Measurements from ENCODE around the gene NR2E1.

Gene NR2E1

DNA sequence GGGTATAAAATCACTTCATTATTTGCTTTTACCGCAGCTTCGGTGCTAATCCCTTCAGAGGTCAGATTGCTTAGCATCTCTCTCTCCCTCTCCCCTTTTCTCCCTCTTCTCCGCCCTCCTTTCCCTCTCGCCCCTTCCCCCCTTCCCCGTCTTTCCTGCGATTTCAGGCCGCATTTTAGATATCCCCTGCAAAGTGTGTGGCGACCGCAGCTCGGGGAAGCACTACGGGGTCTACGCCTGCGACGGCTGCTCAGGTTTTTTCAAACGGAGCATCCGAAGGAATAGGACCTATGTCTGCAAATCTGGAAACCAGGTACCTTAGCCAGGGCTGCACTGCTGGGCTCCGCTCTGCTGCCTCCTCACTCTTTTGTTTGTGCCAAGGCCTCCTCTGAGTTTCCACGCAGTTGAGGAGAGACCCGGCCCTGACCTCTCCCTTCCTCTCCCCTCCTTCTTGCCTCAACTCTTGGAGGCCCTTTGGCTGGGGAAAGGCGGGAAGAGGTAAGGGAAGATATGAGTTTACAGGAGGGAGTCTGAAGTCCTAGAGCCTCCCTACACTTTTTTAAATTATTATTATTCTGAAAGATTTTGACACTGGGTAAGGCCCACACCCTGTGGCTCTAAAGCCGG lies 5.6 kb downstream of the NR2E1 start:
- Histone ChIP-seq H3K4me1 (ENCODE audit: insufficient read depth, low read length, poor library complexity, severe bottlenecking) (no peaks in the 10 kb centered on the region), H3K4me3 (ENCODE audit: low read length, poor library complexity, severe bottlenecking) (no peak overlapping the region), H3K27me3 (ENCODE audit: insufficient read depth, low read length, poor library complexity, severe bottlenecking) (no peaks in the 10 kb centered on the region)

DNA sequence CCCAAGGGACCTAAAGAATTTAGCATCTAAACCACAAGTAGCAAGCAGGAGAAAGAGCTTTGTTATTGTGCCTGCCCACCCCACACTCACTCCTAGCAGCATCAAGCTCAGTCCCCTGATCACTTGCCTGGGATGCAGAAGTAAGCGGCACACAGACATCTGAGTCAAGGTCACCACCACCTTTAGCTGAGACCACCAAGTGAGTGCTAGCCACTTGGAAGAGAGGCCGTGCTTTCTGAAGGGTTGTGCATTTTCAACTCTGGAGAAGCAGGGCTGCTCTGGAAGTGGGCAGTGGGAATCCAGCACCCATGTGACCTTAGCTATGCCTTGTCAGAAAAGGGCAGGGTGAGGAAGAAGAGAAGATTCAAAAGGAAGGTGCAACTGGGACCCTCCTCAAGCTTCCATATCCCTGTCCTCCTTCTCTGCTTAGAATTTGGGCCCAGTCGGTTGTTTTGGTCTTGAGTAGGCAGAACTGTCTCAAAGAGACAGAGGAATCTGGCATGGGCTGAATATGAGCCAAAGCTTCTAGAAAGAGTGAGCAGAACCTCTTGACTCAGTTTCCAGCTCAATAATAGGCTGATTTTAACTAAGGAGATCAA lies 6.2 kb downstream of the NR2E1 start:
- Histone ChIP-seq H3K4me3 (ENCODE audit: low read length, poor library complexity, severe bottlenecking) (no peak overlapping the region), H3K9me2 (replicated peaks; ENCODE audit: low read depth, low read length) (no peaks in the 10 kb centered on the region), H3F3A (ENCODE audit: low read depth) (no peaks in the 10 kb centered on the region), H4K20me1 (ENCODE audit: insufficient read depth, low read length, poor library complexity, severe bottlenecking) (no peaks in the 10 kb centered on the region), H3K4me1 (ENCODE audit: insufficient read depth, low read length, poor library complexity, severe bottlenecking) (no peaks in the 10 kb centered on the region), H3K27me3 (ENCODE audit: insufficient read depth, low read length, poor library complexity, severe bottlenecking) (no peaks in the 10 kb centered on the region), H3K79me2 (ENCODE audit: insufficient read depth, low read length) (no peaks in the 10 kb centered on the region), H3K9ac (ENCODE audit: low read depth, low read length, poor library complexity, severe bottlenecking) (no peak overlapping the region), H3K9me3 (ENCODE audit: insufficient read depth, low read depth, low read length) (no peaks in the 10 kb centered on the region), H3K36me3 (ENCODE audit: insufficient read depth, low read length) (no peaks in the 10 kb centered on the region), H2AFZ (ENCODE audit: low read length) (no peak overlapping the region), H3K4me2 (ENCODE audit: low read depth, low read length, poor library complexity, severe bottlenecking) (no peak overlapping the region)
- TF ChIP-seq, protein P1, sequence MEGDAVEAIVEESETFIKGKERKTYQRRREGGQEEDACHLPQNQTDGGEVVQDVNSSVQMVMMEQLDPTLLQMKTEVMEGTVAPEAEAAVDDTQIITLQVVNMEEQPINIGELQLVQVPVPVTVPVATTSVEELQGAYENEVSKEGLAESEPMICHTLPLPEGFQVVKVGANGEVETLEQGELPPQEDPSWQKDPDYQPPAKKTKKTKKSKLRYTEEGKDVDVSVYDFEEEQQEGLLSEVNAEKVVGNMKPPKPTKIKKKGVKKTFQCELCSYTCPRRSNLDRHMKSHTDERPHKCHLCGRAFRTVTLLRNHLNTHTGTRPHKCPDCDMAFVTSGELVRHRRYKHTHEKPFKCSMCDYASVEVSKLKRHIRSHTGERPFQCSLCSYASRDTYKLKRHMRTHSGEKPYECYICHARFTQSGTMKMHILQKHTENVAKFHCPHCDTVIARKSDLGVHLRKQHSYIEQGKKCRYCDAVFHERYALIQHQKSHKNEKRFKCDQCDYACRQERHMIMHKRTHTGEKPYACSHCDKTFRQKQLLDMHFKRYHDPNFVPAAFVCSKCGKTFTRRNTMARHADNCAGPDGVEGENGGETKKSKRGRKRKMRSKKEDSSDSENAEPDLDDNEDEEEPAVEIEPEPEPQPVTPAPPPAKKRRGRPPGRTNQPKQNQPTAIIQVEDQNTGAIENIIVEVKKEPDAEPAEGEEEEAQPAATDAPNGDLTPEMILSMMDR (conservative IDR thresholded peaks at IDR 0.05; ENCODE audit: low read length): no peak
- TF ChIP-seq EZH2phosphoT487 (IDR thresholded peaks at IDR 0.05; ENCODE audit: borderline replicate concordance): no peak

More for the DNA sequence above, 5.6 kb downstream of the NR2E1 start:
- Histone ChIP-seq H4K20me1 (ENCODE audit: insufficient read depth, low read length, poor library complexity, severe bottlenecking) (no peaks in the 10 kb centered on the region), H3K9ac (ENCODE audit: low read depth, low read length, poor library complexity, severe bottlenecking) (no peak overlapping the region), H3F3A (ENCODE audit: low read depth) (no peaks in the 10 kb centered on the region), H2AFZ (ENCODE audit: low read length) (no peak overlapping the region), H3K36me3 (ENCODE audit: insufficient read depth, low read length) (no peaks in the 10 kb centered on the region), H3K79me2 (ENCODE audit: insufficient read depth, low read length) (no peaks in the 10 kb centered on the region), H3K9me2 (replicated peaks; ENCODE audit: low read depth, low read length) (no peaks in the 10 kb centered on the region), H3K4me2 (ENCODE audit: low read depth, low read length, poor library complexity, severe bottlenecking) (no peak overlapping the region), H3K9me3 (ENCODE audit: insufficient read depth, low read depth, low read length) (no peaks in the 10 kb centered on the region)
- TF ChIP-seq EZH2phosphoT487 (IDR thresholded peaks at IDR 0.05; ENCODE audit: borderline replicate concordance): no peak
- TF ChIP-seq, protein P1 (conservative IDR thresholded peaks at IDR 0.05; ENCODE audit: low read length): no peak

DNA sequence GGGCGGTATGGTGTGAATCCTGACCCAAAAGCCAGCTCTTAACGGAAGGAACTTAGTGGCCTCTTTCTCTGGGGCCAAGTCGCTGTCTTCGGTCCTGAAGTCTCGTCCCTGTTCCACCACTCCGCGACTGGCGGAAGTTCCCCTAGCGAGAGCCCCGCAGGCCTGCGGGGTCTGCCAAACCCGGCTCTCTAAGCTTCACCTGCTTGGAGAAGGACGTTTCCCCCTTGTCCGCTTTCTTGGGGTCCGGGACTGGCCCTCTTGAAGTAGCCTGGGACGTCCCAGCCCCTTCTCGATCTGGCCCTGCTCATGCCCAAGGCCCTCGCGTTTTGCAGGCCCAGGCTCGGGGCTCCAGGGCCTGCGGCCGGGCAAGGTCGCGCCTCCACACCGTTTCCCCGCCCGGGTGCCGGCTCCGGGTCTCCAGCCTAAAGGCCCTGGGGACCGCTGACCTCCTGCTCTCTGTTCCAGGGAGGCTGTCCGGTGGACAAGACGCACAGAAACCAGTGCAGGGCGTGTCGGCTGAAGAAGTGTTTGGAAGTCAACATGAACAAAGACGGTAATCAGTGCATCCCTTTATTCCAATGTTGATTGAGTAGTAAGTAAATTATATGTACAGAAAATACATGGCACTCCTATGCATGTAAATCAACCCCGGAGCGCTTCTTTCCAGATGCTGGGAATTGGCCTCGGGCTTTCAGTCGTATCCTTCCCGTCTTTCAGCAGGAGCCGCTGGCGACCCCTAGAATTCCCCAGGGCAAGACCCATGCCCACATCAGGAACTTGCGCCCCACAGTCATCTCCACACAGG lies 8.8 kb downstream of the NR2E1 start:
- Histone ChIP-seq H3F3A (ENCODE audit: low read depth) (no peaks in the 10 kb centered on the region), H3K9me3 (ENCODE audit: insufficient read depth, low read depth, low read length) (no peaks in the 10 kb centered on the region), H3K27me3 (ENCODE audit: insufficient read depth, low read length, poor library complexity, severe bottlenecking) (no peaks in the 10 kb centered on the region), H3K4me2 (ENCODE audit: low read depth, low read length, poor library complexity, severe bottlenecking) (no peak overlapping the region), H3K9me2 (replicated peaks; ENCODE audit: low read depth, low read length) (no peaks in the 10 kb centered on the region), H3K9ac (ENCODE audit: low read depth, low read length, poor library complexity, severe bottlenecking) (no peak overlapping the region), H3K4me1 (ENCODE audit: insufficient read depth, low read length, poor library complexity, severe bottlenecking) (peaks cover 5% of the 10 kb centered on the region), H3K4me3 (ENCODE audit: low read length, poor library complexity, severe bottlenecking) (no peak overlapping the region), H3K79me2 (ENCODE audit: insufficient read depth, low read length) (no peaks in the 10 kb centered on the region), H2AFZ (ENCODE audit: low read length) (no peak overlapping the region), H3K36me3 (ENCODE audit: insufficient read depth, low read length) (no peaks in the 10 kb centered on the region), H4K20me1 (ENCODE audit: insufficient read depth, low read length, poor library complexity, severe bottlenecking) (no peaks in the 10 kb centered on the region)
- TF ChIP-seq, protein P1 (conservative IDR thresholded peaks at IDR 0.05; ENCODE audit: low read length): no peak
- no peak for TF ChIP-seq EZH2phosphoT487 (IDR thresholded peaks at IDR 0.05; ENCODE audit: borderline replicate concordance)
